ENCODE results near the gene MYCN. TPM values are rescaled to one million over a fixed set of nuclear protein-coding genes. Genes with fewer than 3 reads are reported as not detected.

The MYCN gene
- total RNA-seq, 4 donors from 2014 or later, result 0.57 to 3.8 (median 1.6) TPM

DNA sequence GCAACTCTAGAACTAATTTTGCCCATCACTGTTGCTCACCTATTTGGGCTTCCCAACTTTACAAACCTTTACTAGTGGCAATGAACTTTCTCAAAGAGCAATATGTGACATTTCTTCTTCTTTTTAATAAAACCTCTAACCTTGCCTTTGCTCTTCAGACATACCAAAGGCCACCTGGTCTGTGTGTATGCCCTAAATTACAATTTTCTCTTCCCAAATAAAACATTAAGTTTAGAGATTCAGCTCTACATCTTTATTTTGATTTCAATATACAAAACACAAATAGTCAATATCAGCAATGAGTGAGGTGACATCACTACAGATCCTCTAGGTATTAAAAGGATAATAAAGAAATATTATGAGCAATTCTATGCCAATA, 35.1 kb upstream of the MYCN start:
- no peak overlapping the region for H3K27ac ChIP-seq

DNA sequence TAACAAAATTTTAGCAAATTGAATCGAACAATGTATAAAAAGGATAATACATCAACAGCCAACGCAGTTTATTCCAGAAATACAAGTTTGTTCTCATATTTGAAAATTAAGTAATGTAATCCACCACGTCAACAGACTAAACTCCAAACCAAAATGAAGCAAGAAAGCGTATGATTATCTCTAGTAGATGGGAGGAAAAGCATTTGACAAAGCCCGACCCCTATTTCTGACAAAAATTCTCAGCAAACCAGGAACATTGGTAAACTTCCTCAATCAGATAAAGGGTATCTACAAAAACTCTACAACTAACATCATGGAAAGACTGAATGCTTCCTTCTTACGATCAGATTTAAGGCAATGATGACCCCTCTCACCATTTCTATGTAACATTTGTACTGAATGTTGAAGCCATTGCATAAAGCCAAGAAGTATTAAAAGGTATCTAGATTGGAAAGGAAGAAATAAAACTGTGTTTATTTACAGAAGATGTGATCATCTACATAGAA, 34.3 kb upstream of the MYCN start:
- WGBS, result 73% methylated on average over 6 of the region's 6 CpGs
- Histone ChIP-seq H3K9me3 (no peaks in the 10 kb centered on the region), H3K4me3 (no peak overlapping the region), H3K27ac (no peak overlapping the region), H3K4me1 (no peaks in the 10 kb centered on the region), H3K36me3 (no peaks in the 10 kb centered on the region), H3K27me3 (no peaks in the 10 kb centered on the region)
- no peak for DNase-seq (ENCODE audit: low spot score in 2 of 2)
- TF ChIP-seq POLR2A (IDR thresholded peaks at IDR 0.05) (no peak), POLR2AphosphoS5 (IDR thresholded peaks at IDR 0.05) (no peak), CTCF (IDR thresholded peaks at IDR 0.05) (no peak), EP300 (IDR thresholded peaks at IDR 0.05) (no peak)

More for the DNA sequence above, 35.1 kb upstream of the MYCN start:
- TF ChIP-seq POLR2A (IDR thresholded peaks at IDR 0.05) (no peak), EP300 (IDR thresholded peaks at IDR 0.05) (no peak), POLR2AphosphoS5 (IDR thresholded peaks at IDR 0.05) (no peak), CTCF (IDR thresholded peaks at IDR 0.05) (no peak)
- H3K36me3 ChIP-seq, result no peaks in the 10 kb centered on the region
- no peak overlapping the region for H3K4me3 ChIP-seq
- no peak for DNase-seq (ENCODE audit: low spot score in 2 of 2)
- H3K27me3 ChIP-seq, result no peaks in the 10 kb centered on the region
- H3K4me1 ChIP-seq, result no peaks in the 10 kb centered on the region
- H3K9me3 ChIP-seq, result no peaks in the 10 kb centered on the region

DNA sequence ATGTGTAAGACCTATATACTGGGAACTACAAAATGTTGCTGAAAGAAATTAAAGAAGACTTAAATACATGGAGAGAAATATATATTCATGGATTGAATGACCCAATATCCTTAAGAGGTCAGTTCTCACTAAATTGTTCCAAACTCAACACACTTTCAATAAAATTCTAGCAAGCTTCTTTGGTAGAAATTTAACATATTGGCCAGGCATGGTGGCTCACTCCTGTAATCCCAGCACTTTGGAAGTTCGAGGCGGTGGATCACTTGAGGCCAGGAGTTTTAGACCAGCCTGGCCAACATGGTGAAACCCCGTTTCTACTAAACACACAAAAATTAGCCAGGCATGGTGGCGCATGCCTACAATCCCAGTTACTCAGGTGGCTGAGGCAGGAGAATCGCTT, 33.6 kb upstream of the MYCN start:
- TF ChIP-seq POLR2A (IDR thresholded peaks at IDR 0.05), result no peak
- no peak for TF ChIP-seq POLR2AphosphoS5 (IDR thresholded peaks at IDR 0.05)
- no peak for TF ChIP-seq EP300 (IDR thresholded peaks at IDR 0.05)
- Histone ChIP-seq H3K9me3 (no peaks in the 10 kb centered on the region), H3K27me3 (no peaks in the 10 kb centered on the region), H3K4me1 (peaks cover 4% of the 10 kb centered on the region), H3K36me3 (no peaks in the 10 kb centered on the region), H3K27ac (no peak overlapping the region), H3K4me3 (no peak overlapping the region)
- WGBS, result 88% methylated on average over 5 of the region's 5 CpGs
- no peak for DNase-seq (ENCODE audit: low spot score in 2 of 2)

- DNase-seq (ENCODE audit: low spot score in 2 of 2), result no peak
- H3K27ac ChIP-seq, result no peak overlapping the region
- no peak overlapping the region for H3K4me3 ChIP-seq
- WGBS, result 91% methylated on average over 2 of the region's 2 CpGs
- no peaks in the 10 kb centered on the region for H3K9me3 ChIP-seq
- no peaks in the 10 kb centered on the region for H3K27me3 ChIP-seq
- no peak for TF ChIP-seq POLR2A (IDR thresholded peaks at IDR 0.05)
- TF ChIP-seq CTCF (IDR thresholded peaks at IDR 0.05), result no peak
- no peak for TF ChIP-seq POLR2AphosphoS5 (IDR thresholded peaks at IDR 0.05)
- no peak for TF ChIP-seq EP300 (IDR thresholded peaks at IDR 0.05)
- H3K36me3 ChIP-seq, result no peaks in the 10 kb centered on the region
- H3K4me1 ChIP-seq, result peaks cover 10% of the 10 kb centered on the region
Observed at GRCh38 chr2:15907461-15908324, 32.7 kb upstream of the MYCN start.

GRCh38 chr2:15908371-15908770, 32.0 kb upstream of the MYCN start:
- no peaks in the 10 kb centered on the region for H3K27me3 ChIP-seq
- H3K9me3 ChIP-seq, result no peaks in the 10 kb centered on the region
- H3K4me1 ChIP-seq, result peaks cover 10% of the 10 kb centered on the region
- no peak for DNase-seq (ENCODE audit: low spot score in 2 of 2)
- H3K4me3 ChIP-seq, result no peak overlapping the region
- no peak for TF ChIP-seq EP300 (IDR thresholded peaks at IDR 0.05)
- TF ChIP-seq CTCF (IDR thresholded peaks at IDR 0.05), result no peak
- TF ChIP-seq POLR2AphosphoS5 (IDR thresholded peaks at IDR 0.05), result no peak
- no peak for TF ChIP-seq POLR2A (IDR thresholded peaks at IDR 0.05)
- no peaks in the 10 kb centered on the region for H3K36me3 ChIP-seq
- no peak overlapping the region for H3K27ac ChIP-seq
- WGBS, result 92% methylated on average over 4 of the region's 4 CpGs
